ENCODE results near the gene C2orf15.

DNA sequence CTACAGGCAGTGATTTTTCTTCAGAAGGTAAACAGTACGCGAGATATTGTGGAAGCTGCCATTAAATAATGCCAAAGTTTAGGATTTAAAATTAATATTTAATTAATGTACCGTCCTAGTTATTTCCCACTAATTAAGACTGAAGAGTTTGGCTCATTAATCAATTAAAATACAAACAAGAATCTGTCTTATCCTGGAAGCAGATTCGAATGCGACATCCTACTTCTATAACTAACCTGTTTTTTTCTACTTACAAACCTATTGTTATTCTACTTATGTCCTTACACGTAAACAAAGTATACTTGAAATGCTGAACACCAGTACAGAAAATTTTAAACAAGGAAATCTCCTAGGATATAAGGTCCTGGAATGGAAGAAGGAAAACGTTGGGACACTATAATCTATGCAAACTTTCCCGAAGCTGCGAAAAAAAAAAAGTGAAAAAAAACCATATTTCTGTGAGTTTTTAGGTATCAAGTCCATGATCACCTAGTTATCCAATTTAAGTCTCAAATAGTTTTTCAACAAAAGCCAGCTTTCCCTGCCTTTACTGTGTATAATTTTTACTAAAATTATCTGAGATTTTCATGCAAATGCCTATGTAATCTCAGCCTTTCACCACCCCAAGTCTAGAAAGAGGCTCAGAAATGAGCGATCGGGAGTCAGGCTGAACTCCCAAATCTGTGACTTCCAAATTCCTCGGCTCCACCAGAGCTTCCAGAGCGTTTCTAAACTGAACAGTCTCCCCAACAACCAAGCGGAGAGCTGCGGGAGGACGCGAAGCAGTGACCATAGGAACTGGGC lies 1.2 kb upstream of the C2orf15 start:
- TF ChIP-seq CTCF (optimal IDR thresholded peaks at IDR 0.05 in 1 of 3, IDR thresholded peaks at IDR 0.05 in 1 of 3, conservative IDR thresholded peaks at IDR 0.05 in 1 of 3; ENCODE audit: extremely low read depth in 1 of 3, insufficient read depth in 2 of 3, low read length in 3 of 3) (no peak), EZH2 (IDR thresholded peaks at IDR 0.05; ENCODE audit: low read length) (no peak)
